Neural cell (in vitro differentiated cells): ENCODE data around the gene FAP.

Experiments
- EP300 ChIP-seq: fragments of 450-650 bp; conservative IDR thresholded peaks from 2 replicates; pipeline ENCODE4 v1.6.1; 2014; ENCODE audit warnings: antibody characterized with exemption, mild to moderate bottlenecking, moderate library complexity; ENCODE audit not compliant: poor library complexity, severe bottlenecking
- EZH2 ChIP-seq: fragments of 200-600, 300-800 bp; shearing (Covaris generic), sonication (generic); IDR thresholded peaks from 2 replicates; pipeline ENCODE4 v1.6.1; 2014; ENCODE audit warnings: antibody characterized with exemption, low read length, borderline replicate concordance, mild to moderate bottlenecking; ENCODE audit not compliant: insufficient read depth, poor library complexity, severe bottlenecking
- MXI1 ChIP-seq: fragments of 450-650 bp; conservative IDR thresholded peaks from 2 replicates; pipeline ENCODE4 v1.6.1; 2014; ENCODE audit warnings: antibody characterized with exemption, mild to moderate bottlenecking; ENCODE audit not compliant: poor library complexity, severe bottlenecking
- POLR2AphosphoS5 ChIP-seq: IDR thresholded peaks from 2 replicates; pipeline ENCODE4 v1.6.1; 2012
- RAD21 ChIP-seq: fragments of 450-650 bp; conservative IDR thresholded peaks from 2 replicates; pipeline ENCODE4 v1.6.1; 2014; ENCODE audit warnings: antibody characterized with exemption, mild to moderate bottlenecking, moderate library complexity
- SMC3 ChIP-seq: fragments of 450-650 bp; conservative IDR thresholded peaks from 2 replicates; pipeline ENCODE4 v1.6.1; 2014; ENCODE audit warnings: antibody characterized with exemption, mild to moderate bottlenecking, moderate library complexity; ENCODE audit not compliant: poor library complexity
- TAF1 ChIP-seq: IDR thresholded peaks from 2 replicates; pipeline ENCODE4 v1.6.1; 2012; ENCODE audit warnings: low read depth
- TF ChIP-seq, protein P1 (sequence below): fragments of 450-650 bp; IDR thresholded peaks from 2 replicates; pipeline ENCODE4 v1.5.1; 2014; ENCODE audit warnings: antibody characterized with exemption, mild to moderate bottlenecking, moderate library complexity; ENCODE audit not compliant: poor library complexity, severe bottlenecking

DNA sequence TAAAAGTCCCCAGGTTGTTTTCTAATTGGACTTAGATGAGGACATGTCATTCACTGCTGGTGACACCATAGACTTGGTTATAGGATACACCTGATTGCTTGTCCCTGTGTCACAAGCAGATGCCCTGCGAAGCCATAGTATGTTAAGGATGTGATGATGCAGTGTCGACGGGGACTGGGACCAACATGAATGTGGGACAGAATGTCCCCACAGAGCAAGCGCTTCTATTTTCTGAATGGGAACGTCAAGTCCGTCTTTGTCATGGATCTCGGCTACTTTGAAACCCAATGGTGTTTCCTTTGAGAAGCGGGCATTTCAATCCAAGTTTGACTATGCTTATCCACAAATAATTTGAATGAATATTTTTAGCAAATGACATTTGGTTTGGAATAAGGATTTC is 93.3 kb downstream of the FAP start:
- TF ChIP-seq POLR2AphosphoS5: no peak
- TF ChIP-seq, protein P1, sequence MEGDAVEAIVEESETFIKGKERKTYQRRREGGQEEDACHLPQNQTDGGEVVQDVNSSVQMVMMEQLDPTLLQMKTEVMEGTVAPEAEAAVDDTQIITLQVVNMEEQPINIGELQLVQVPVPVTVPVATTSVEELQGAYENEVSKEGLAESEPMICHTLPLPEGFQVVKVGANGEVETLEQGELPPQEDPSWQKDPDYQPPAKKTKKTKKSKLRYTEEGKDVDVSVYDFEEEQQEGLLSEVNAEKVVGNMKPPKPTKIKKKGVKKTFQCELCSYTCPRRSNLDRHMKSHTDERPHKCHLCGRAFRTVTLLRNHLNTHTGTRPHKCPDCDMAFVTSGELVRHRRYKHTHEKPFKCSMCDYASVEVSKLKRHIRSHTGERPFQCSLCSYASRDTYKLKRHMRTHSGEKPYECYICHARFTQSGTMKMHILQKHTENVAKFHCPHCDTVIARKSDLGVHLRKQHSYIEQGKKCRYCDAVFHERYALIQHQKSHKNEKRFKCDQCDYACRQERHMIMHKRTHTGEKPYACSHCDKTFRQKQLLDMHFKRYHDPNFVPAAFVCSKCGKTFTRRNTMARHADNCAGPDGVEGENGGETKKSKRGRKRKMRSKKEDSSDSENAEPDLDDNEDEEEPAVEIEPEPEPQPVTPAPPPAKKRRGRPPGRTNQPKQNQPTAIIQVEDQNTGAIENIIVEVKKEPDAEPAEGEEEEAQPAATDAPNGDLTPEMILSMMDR: no peak
- TF ChIP-seq EZH2: no peak
- no peak for TF ChIP-seq RAD21
- TF ChIP-seq SMC3: no peak
- no peak for TF ChIP-seq EP300
- no peak for TF ChIP-seq TAF1
- TF ChIP-seq MXI1: no peak
